ENCODE data around the gene PIGU. TPM values are rescaled to one million over a fixed set of nuclear protein-coding genes. Genes with fewer than 3 reads are reported as not detected.
"Not testable (repeated sequence)": the region's sequence is repeated elsewhere in the genome, so short reads cannot be mapped to it uniquely, and the experiment has no call there.

Gene PIGU
- total RNA-seq, 1 donor: 9.0 TPM

DNA sequence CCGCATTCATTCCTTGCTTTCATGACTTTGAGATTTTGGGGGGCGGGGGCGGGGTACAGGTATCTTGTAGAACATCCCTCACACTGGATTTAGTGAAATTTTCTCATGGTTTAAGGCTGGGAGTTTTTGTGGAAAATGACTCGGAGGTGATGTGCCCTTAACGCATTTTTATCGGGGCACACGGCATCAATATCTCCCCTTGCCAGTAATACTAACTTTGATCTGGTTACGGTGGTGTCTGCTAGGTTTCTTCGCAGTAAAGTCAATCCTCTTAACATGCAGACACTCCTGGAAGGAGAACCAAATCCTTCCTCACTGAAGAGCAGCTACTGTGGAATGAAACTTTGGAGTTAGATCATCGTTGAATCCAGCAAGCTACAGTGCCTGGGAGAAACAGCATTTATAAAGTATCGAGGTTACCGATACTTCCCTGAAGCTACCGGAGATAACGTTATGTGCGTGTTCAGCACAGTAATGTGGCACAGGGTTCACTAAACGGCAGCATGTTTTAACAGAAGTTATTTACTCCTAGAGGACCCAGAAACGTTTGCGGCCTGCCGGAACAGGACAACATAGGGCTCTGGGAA lies 161.9 kb downstream of the PIGU start:
- H3K4me3 ChIP-seq (ENCODE audit: insufficient read depth, low read length): peak overlapping the region; percentile 98

DNA sequence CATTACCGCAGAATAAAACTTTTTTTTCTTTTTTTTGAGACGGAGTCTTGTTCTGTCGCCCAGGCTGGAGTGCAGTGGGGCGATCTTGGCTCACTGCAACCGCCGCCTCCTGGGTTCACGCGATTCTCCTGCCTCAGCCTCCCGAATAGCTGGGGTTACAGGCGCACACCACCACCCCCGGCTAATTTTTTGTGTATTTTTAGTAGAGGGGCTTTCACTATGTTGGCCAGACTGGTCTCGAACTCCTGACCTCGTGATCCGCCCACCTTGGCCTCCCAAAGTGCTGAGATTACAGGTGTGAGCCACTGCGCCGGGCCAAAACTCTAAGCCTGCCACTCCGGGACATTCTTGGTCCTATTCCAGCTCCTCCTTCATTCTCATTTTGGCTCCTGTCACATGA lies 162.9 kb downstream of the PIGU start:
- not testable (repeated sequence) for H3K4me2 ChIP-seq (ENCODE audit: insufficient read depth, low read length); H2AFZ ChIP-seq (ENCODE audit: low read length); H4K20me1 ChIP-seq (ENCODE audit: insufficient read depth, low read length); DNase-seq (ENCODE audit: insufficient read length, low spot score, missing footprints); H3K4me3 ChIP-seq (ENCODE audit: insufficient read depth, low read length); H3K27ac ChIP-seq (ENCODE audit: low read depth, low read length); H3K9me3 ChIP-seq (ENCODE audit: low read depth, low read length); H3K27me3 ChIP-seq (ENCODE audit: insufficient read depth, low read length)
- H3K79me2 ChIP-seq (ENCODE audit: insufficient read depth, low read length): peaks cover 28% of the 10 kb centered on the region
- peaks cover 16% of the 10 kb centered on the region for H3K4me1 ChIP-seq (ENCODE audit: insufficient read depth, low read length)
- peaks cover 23% of the 10 kb centered on the region for H3K36me3 ChIP-seq (ENCODE audit: insufficient read depth, low read length)

More for the DNA sequence above, 161.9 kb downstream of the PIGU start:
- peak overlapping the region; percentile 89 for H3K27ac ChIP-seq (ENCODE audit: low read depth, low read length)
- TF ChIP-seq CTCF (IDR thresholded peaks at IDR 0.05; ENCODE audit: extremely low read depth, low read depth, low read length): no peak
- no peak for DNase-seq (ENCODE audit: insufficient read length, low spot score, missing footprints)
- H2AFZ ChIP-seq (ENCODE audit: low read length): no peak overlapping the region
- H3K4me2 ChIP-seq (ENCODE audit: insufficient read depth, low read length): peak overlapping the region; percentile 96
- no peaks in the 10 kb centered on the region for H3K9me3 ChIP-seq (ENCODE audit: low read depth, low read length)
- no peaks in the 10 kb centered on the region for H3K27me3 ChIP-seq (ENCODE audit: insufficient read depth, low read length)
- peaks cover 8% of the 10 kb centered on the region for H4K20me1 ChIP-seq (ENCODE audit: insufficient read depth, low read length)
- peaks cover 16% of the 10 kb centered on the region for H3K4me1 ChIP-seq (ENCODE audit: insufficient read depth, low read length)
- peaks cover 38% of the 10 kb centered on the region for H3K79me2 ChIP-seq (ENCODE audit: insufficient read depth, low read length)
- peaks cover 26% of the 10 kb centered on the region for H3K36me3 ChIP-seq (ENCODE audit: insufficient read depth, low read length)

GRCh38 chr20:34512955-34513419 lies 163.9 kb downstream of the PIGU start:
- Histone ChIP-seq H3K4me3 (ENCODE audit: insufficient read depth, low read length) (no peak overlapping the region), H3K9me3 (ENCODE audit: low read depth, low read length) (no peaks in the 10 kb centered on the region), H3K27ac (ENCODE audit: low read depth, low read length) (no peak overlapping the region), H3K79me2 (ENCODE audit: insufficient read depth, low read length) (peaks cover 21% of the 10 kb centered on the region), H3K4me1 (ENCODE audit: insufficient read depth, low read length) (peaks cover 16% of the 10 kb centered on the region), H4K20me1 (ENCODE audit: insufficient read depth, low read length) (peaks cover 3% of the 10 kb centered on the region), H2AFZ (ENCODE audit: low read length) (no peak overlapping the region), H3K27me3 (ENCODE audit: insufficient read depth, low read length) (no peaks in the 10 kb centered on the region), H3K36me3 (ENCODE audit: insufficient read depth, low read length) (peaks cover 26% of the 10 kb centered on the region), H3K4me2 (ENCODE audit: insufficient read depth, low read length) (no peak overlapping the region)
- no peak for DNase-seq (ENCODE audit: insufficient read length, low spot score, missing footprints)
- no peak for TF ChIP-seq CTCF (IDR thresholded peaks at IDR 0.05; ENCODE audit: extremely low read depth, low read depth, low read length)

DNA sequence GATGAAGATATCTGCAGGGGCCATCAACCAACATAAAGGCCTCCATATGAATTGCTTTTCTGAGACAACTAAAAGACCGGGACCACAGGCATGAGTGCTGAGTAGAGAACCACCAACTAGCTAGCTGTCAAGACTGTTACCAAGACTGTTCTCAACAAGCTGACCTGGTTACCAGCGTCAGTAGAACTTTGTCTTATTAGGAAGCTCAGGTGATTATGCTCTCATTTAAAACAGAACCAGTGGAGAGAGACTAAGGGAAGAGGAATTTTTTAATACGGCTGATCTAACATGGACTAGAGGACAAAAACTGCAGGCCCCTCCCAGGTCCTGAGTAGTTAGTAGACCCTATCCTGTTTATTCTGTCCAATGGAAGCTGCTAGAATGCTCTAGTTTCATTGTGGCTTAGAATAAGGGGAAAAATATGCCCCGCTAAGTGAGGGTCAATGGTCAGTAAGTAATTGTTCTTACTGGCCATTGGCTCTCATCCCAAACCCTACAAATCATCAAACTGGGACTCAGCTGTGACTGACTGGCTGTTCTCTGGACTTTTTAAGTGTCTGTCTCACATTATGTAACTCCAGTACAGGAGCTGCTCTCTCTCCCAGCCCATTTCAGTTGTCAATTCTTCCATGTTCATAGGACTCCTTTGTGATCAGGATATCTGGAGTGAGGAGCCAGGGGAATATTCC lies 164.5 kb downstream of the PIGU start:
- Histone ChIP-seq H3K9me3 (ENCODE audit: low read depth, low read length) (no peaks in the 10 kb centered on the region), H3K36me3 (ENCODE audit: insufficient read depth, low read length) (peaks cover 31% of the 10 kb centered on the region), H3K4me1 (ENCODE audit: insufficient read depth, low read length) (peaks cover 16% of the 10 kb centered on the region), H3K4me3 (ENCODE audit: insufficient read depth, low read length) (no peak overlapping the region), H3K27ac (ENCODE audit: low read depth, low read length) (no peak overlapping the region), H4K20me1 (ENCODE audit: insufficient read depth, low read length) (no peaks in the 10 kb centered on the region), H3K4me2 (ENCODE audit: insufficient read depth, low read length) (no peak overlapping the region), H3K79me2 (ENCODE audit: insufficient read depth, low read length) (peaks cover 15% of the 10 kb centered on the region), H2AFZ (ENCODE audit: low read length) (no peak overlapping the region), H3K27me3 (ENCODE audit: insufficient read depth, low read length) (no peaks in the 10 kb centered on the region)
- TF ChIP-seq CTCF (IDR thresholded peaks at IDR 0.05; ENCODE audit: extremely low read depth, low read depth, low read length): no peak
- peak; percentile 36 for DNase-seq (ENCODE audit: insufficient read length, low spot score, missing footprints)

Data from osteoblast (primary cell).